Stimulated activated CD4-positive, alpha-beta T cell treated with anti-CD3 and anti-CD28 coated beads, Interleukin-12 subunit alpha, Interleukin-12 subunit beta, amount 100 ng/mL, for 48 hours (primary cell): Measurements from ENCODE around the gene KLHDC7B.
"Not testable (repeated sequence)": the region's sequence is repeated elsewhere in the genome, so short reads cannot be mapped to it uniquely, and the experiment has no call there.

Experiments
- DNase-seq, 3 donors: peaks; one replicate each; pipeline ENCODE4 v3.0.0-alpha.2; 2020; ENCODE audit warnings: low read depth in 2 of 3, low spot score in 1 of 3

Gene KLHDC7B

GRCh38 chr22:50517495-50518260 is 28.0 kb upstream of the KLHDC7B start:
- DNase-seq, result no peak

GRCh38 chr22:50518606-50519005 is 27.1 kb upstream of the KLHDC7B start:
- no peak for DNase-seq

GRCh38 chr22:50519151-50519550 is 26.5 kb upstream of the KLHDC7B start:
- DNase-seq, result no peak

GRCh38 chr22:50520184-50520583 is 25.5 kb upstream of the KLHDC7B start:
- not testable (repeated sequence) for DNase-seq

- no peak for DNase-seq
Measured at GRCh38 chr22:50520826-50521453, 24.8 kb upstream of the KLHDC7B start.

- DNase-seq, result no peak
Measured at GRCh38 chr22:50521710-50522109, 24.0 kb upstream of the KLHDC7B start.

GRCh38 chr22:50522208-50522805 is 23.4 kb upstream of the KLHDC7B start:
- no peak for DNase-seq

- DNase-seq, result no peak
Measured at GRCh38 chr22:50522806-50523438, 22.8 kb upstream of the KLHDC7B start.

- DNase-seq, result no peak
Measured at GRCh38 chr22:50523458-50523805, 22.3 kb upstream of the KLHDC7B start.

- no peak for DNase-seq
Measured at GRCh38 chr22:50523806-50524675, 21.7 kb upstream of the KLHDC7B start.

- no peak for DNase-seq
Measured at GRCh38 chr22:50524676-50525103, 21.0 kb upstream of the KLHDC7B start.

- peak; percentile 95 to 99 (median 98) for DNase-seq
Measured at GRCh38 chr22:50525104-50525857, 20.4 kb upstream of the KLHDC7B start, which contains the start of gene SCO2. SCO2 (minus strand) TSS chr22:50525598; CDS start chr22:50524411, 1,187 bp downstream.

- no peak for DNase-seq
Measured at GRCh38 chr22:50525858-50526107, 19.9 kb upstream of the KLHDC7B start.

- DNase-seq, result peak; percentile 81 to 87 (median 81)
Measured at GRCh38 chr22:50526108-50526833, 19.4 kb upstream of the KLHDC7B start.

GRCh38 chr22:50526834-50527801 is 18.6 kb upstream of the KLHDC7B start:
- no peak for DNase-seq

- DNase-seq, result no peak
Measured at GRCh38 chr22:50527921-50528681, 17.6 kb upstream of the KLHDC7B start.

- no peak for DNase-seq
Measured at GRCh38 chr22:50528682-50529415, 16.9 kb upstream of the KLHDC7B start.
